BLaER1 (cell line): ENCODE data around the gene NLK.
"Not testable (repeated sequence)": the region's sequence is repeated elsewhere in the genome, so short reads cannot be mapped to it uniquely, and the experiment has no call there.

ENCODE experiments used
- H3K27ac ChIP-seq: shearing (Covaris generic); formaldehyde crosslinking; 2 replicates; pipeline ENCODE4 v1.8.1; 2022
- H3K27me3 ChIP-seq: shearing (Covaris generic); formaldehyde crosslinking; 2 replicates; pipeline ENCODE4 v1.8.1; 2022
- H3K36me3 ChIP-seq: shearing (Covaris generic); formaldehyde crosslinking; 2 replicates; pipeline ENCODE4 v1.8.1; 2022
- H3K4me1 ChIP-seq: shearing (Covaris generic); formaldehyde crosslinking; 2 replicates; pipeline ENCODE4 v1.8.1; 2022
- H3K4me2 ChIP-seq: shearing (Covaris generic); formaldehyde crosslinking; 2 replicates; pipeline ENCODE4 v1.8.1; 2022
- H3K4me3 ChIP-seq: shearing (Covaris generic); formaldehyde crosslinking; 2 replicates; pipeline ENCODE4 v1.8.1; 2022
- H3K9ac ChIP-seq: shearing (Covaris generic); formaldehyde crosslinking; 2 replicates; pipeline ENCODE4 v1.8.1; 2022
- H3K9me3 ChIP-seq: shearing (Covaris generic); formaldehyde crosslinking; 2 replicates; pipeline ENCODE4 v1.8.1; 2022
- H4K20me1 ChIP-seq: shearing (Covaris generic); formaldehyde crosslinking; 2 replicates; pipeline ENCODE4 v1.8.1; 2022
- Cebpa-rat ChIP-seq: shearing (Covaris generic); IDR thresholded peaks from 2 replicates; pipeline ENCODE4 v1.8.1; 2022

NLK gene

DNA sequence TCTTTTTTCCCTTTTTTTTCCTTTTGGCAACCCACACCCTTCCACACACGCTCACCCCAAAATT lies at the start of gene NLK:
TSS of gene NLK (plus strand) at position 21 of the 64 bp plus-strand sequence. CDS start 197 bp downstream, outside the sequence.
- Histone ChIP-seq H3K27ac (peak within 1 kb of the TSS; percentile 85), H3K4me2 (peak within 1 kb of the TSS; percentile 88), H3K9ac (peak within 1 kb of the TSS; percentile 89), H3K9me3 (no peaks in the 10 kb centered on the region), H3K36me3 (no peaks in the 10 kb centered on the region), H3K4me1 (peaks cover 53% of the 10 kb centered on the region), H3K27me3 (no peaks in the 10 kb centered on the region), H4K20me1 (peaks cover 32% of the 10 kb centered on the region), H3K4me3 (peak within 1 kb of the TSS; percentile 82)
- TF ChIP-seq Cebpa-rat, result no peak

DNA sequence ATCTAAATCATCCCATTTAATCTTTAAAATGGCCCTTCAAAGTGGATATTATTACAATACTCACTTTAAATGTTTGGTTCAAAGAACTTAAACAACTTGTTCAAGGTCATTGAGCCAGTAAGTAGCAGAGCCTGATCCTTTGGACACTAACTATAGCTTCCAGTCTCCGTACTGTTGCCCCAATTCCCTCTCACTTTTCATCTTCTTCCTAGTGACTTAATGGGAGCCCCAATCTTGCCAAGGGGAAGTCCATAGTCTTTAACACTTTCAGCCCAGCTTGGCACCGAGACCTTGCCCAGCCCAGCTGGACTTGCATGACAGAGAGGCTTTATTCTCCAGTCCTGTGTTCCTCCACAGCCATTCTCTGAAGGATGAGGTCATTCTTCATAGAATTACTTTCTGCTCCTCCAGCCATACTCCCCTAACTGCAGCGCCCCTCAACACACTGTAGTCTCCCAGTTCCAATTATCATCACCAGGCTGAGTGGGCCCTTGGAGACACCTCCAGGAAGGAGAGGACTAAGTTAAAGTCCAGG lies 49.2 kb upstream of the NLK start:
- Histone ChIP-seq H3K9me3 (no peaks in the 10 kb centered on the region), H3K27me3 (no peaks in the 10 kb centered on the region), H3K27ac (no peak overlapping the region), H3K4me1 (no peaks in the 10 kb centered on the region), H3K36me3 (no peaks in the 10 kb centered on the region), H3K9ac (no peak overlapping the region), H4K20me1 (no peaks in the 10 kb centered on the region), H3K4me2 (no peak overlapping the region), H3K4me3 (no peak overlapping the region)
- TF ChIP-seq Cebpa-rat, result no peak

DNA sequence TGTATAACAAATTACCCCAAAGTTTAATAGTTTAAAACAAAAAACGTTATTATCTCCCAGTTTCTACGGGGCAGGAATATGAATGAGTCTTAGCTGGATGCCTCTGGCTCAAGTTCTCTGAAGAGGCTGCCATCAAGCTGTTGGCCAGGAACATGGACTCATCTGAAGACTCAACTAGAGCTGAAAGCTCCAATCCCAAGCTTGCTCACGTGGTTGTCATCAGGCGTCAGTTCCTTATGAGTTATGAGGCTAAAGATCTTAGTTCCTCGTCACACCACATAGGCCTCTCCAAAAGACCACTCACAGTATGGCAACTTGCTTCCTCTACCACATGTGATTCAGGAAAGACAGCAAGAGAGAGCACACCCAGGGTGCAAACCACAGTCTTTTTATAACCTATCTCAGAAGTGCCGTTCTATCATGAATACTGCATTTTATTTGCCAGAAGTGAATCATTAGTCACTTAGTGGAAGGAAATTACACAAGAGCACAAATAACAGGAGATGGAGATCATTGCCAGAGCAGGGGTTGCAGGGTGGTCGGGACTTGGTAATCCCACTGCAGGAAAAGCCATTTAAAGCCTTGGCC lies 48.7 kb upstream of the NLK start:
- Histone ChIP-seq H3K4me1 (no peaks in the 10 kb centered on the region), H3K27ac (no peak overlapping the region), H3K27me3 (no peaks in the 10 kb centered on the region), H3K9me3 (no peaks in the 10 kb centered on the region), H3K36me3 (no peaks in the 10 kb centered on the region), H3K9ac (no peak overlapping the region), H3K4me3 (no peak overlapping the region), H3K4me2 (no peak overlapping the region), H4K20me1 (no peaks in the 10 kb centered on the region)
- no peak for TF ChIP-seq Cebpa-rat

DNA sequence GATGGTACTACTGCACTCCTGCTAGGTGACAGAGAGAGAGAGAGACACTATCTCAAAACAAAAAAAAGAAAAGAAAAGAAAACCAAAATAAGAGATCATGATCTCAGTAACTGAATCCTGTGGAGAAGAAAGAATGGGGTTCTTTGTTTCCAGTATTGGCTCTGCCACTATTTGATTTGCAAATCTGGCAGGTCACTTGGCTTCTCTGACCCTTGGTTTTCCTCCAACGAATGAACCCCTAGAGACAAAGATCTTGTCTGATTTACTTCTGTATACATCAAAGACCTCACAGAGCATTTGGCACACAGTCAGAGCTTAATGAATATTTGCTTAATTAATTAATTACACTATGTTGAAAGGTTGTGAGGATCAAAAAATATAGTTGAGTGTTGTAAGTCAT lies 47.9 kb upstream of the NLK start:
- no peak overlapping the region for H3K27ac ChIP-seq
- no peak overlapping the region for H3K4me2 ChIP-seq
- no peak for TF ChIP-seq Cebpa-rat

DNA sequence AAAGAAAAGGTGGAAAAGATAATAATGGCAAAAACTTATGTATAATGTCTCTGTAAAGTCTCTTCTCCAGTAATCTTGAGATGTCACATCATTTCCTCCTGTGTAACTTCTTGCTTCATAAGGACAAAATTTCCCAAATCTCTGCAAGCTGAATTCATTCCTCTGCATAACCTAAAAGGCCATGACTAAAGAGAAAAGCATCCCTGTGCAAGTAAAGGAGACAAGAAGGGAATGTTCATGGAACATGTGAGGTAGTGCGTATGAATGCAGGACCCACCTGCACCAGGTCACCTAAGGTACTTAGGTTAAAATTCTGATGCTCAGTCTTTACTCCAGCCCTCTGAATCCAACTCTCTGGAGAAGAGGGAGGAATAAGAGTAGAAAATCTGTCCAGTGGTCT lies 46.9 kb upstream of the NLK start:
- Histone ChIP-seq H3K4me2 (no peak overlapping the region), H3K9me3 (no peaks in the 10 kb centered on the region), H3K4me3 (no peak overlapping the region), H4K20me1 (no peaks in the 10 kb centered on the region), H3K36me3 (no peaks in the 10 kb centered on the region), H3K9ac (no peak overlapping the region), H3K27ac (no peak overlapping the region), H3K4me1 (no peaks in the 10 kb centered on the region), H3K27me3 (no peaks in the 10 kb centered on the region)
- TF ChIP-seq Cebpa-rat, result no peak

More for the DNA sequence above, 47.9 kb upstream of the NLK start:
- H4K20me1 ChIP-seq, result no peaks in the 10 kb centered on the region
- H3K9ac ChIP-seq, result no peak overlapping the region
- no peaks in the 10 kb centered on the region for H3K27me3 ChIP-seq
- no peaks in the 10 kb centered on the region for H3K4me1 ChIP-seq
- no peaks in the 10 kb centered on the region for H3K36me3 ChIP-seq
- no peak overlapping the region for H3K4me3 ChIP-seq
- no peaks in the 10 kb centered on the region for H3K9me3 ChIP-seq

DNA sequence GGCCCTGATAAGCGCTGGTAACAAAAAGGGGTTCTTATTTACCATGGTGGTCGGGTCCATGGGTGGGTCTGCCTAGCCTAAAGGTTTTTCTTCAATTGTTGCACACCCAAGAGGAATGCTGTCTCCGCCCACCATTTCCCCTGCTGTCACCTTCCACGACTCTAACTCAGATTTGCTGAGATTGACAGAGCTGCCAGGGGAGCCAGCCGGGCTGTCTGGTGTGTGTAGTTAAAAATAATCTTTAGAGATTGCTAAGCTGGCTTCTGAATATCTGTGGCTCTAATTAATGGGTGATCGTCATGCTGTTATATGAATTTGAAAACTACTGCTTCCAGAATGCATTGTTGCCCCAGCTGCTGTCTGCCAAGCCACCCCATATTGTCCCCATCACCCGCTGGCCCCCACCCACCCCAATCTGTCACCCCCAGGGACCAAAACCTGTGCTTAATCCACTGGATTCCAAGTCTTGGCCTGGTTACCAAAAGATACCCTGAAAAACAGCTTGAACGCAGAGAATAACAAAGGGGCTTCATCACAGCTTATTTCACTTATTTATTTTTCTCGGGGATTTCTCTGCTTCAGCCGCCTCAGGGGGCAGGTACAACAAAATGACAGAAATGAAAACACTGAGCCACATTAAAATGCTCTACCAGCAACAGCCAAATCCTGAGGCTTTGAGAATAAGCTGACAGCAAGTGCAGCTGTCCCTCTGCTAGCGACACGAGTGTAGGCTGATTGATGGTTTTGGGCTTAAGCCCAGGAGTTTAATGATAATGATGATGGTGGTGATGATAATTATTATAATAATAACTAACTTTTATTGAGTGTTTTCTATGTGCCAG lies 46.1 kb upstream of the NLK start:
- Histone ChIP-seq H3K4me1 (no peaks in the 10 kb centered on the region), H3K4me2 (no peak overlapping the region)

DNA sequence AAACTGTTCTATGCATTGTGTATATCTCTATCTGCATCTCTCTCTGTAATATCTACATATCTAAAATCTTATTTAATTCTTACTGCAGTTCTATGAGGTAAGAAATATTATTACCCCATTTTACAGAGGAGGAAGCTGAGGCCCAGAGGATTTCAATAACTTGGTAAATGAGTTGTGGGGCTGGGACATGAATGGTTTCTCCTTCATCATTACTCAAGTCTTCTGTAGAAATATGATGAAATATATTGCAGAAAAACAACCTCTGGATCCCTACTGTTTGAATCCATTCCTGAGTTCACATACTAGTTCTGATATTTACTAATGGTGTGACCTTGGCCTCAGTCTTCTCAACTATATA lies 45.5 kb upstream of the NLK start:
- no peak overlapping the region for H3K4me3 ChIP-seq
- H3K36me3 ChIP-seq, result no peaks in the 10 kb centered on the region
- no peak overlapping the region for H3K27ac ChIP-seq
- no peak overlapping the region for H3K9ac ChIP-seq
- H3K27me3 ChIP-seq, result no peaks in the 10 kb centered on the region
- no peak overlapping the region for H3K4me2 ChIP-seq
- no peak for TF ChIP-seq Cebpa-rat
- H3K4me1 ChIP-seq, result no peaks in the 10 kb centered on the region
- H3K9me3 ChIP-seq, result no peaks in the 10 kb centered on the region
- no peaks in the 10 kb centered on the region for H4K20me1 ChIP-seq

More for the DNA sequence above, 46.1 kb upstream of the NLK start:
- Histone ChIP-seq H3K36me3 (no peaks in the 10 kb centered on the region), H3K27me3 (no peaks in the 10 kb centered on the region), H3K9ac (no peak overlapping the region), H3K4me3 (no peak overlapping the region), H3K27ac (no peak overlapping the region), H3K9me3 (no peaks in the 10 kb centered on the region), H4K20me1 (no peaks in the 10 kb centered on the region)
- TF ChIP-seq Cebpa-rat, result no peak

DNA sequence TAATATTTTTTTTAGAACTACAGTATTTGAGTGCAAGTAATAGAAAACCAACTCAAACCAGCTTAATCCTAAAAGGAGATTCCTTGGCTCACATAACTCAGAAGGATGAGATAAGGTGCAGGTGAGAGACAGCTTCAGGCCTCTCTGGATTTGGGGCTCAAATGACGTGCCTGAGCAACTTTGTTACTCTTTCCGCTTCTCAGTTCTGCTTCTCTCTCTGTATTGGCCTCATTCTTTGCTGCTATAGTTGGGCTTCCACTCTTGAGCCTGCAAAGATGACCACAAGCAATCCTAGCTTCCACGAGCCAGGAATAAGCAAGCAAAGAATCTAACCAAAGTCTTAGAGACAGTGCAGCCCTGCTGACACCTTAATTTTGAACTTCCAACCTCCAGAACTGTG lies 45.0 kb upstream of the NLK start:
- Histone ChIP-seq H3K27me3 (no peaks in the 10 kb centered on the region), H3K9ac (no peak overlapping the region), H4K20me1 (no peaks in the 10 kb centered on the region), H3K9me3 (no peaks in the 10 kb centered on the region), H3K27ac (no peak overlapping the region), H3K36me3 (no peaks in the 10 kb centered on the region), H3K4me3 (no peak overlapping the region), H3K4me2 (no peak overlapping the region), H3K4me1 (no peaks in the 10 kb centered on the region)
- no peak for TF ChIP-seq Cebpa-rat

DNA sequence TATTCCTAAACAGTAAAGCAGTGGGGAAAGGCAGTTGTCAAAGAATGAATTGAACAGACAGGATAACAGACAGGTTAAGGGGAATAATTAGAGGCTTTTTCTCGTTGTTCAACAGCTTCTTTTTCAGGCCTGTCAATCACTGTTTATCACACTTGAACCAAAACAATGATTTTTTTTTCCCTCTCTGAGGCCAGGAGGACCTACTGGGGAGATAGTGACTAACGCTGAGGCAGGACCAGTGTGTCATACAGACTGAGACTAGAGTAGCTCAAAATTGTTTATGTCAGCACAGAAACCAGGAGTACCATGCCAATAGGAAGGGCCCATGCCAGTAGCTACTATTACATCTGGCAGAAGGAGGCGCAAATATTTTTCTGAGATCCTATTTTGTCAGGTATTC lies 41.3 kb upstream of the NLK start:
- TF ChIP-seq Cebpa-rat, result no peak
- Histone ChIP-seq H4K20me1 (no peaks in the 10 kb centered on the region), H3K4me1 (no peaks in the 10 kb centered on the region), H3K9me3 (no peaks in the 10 kb centered on the region), H3K27ac (no peak overlapping the region), H3K4me3 (no peak overlapping the region), H3K9ac (no peak overlapping the region), H3K36me3 (no peaks in the 10 kb centered on the region), H3K27me3 (no peaks in the 10 kb centered on the region), H3K4me2 (no peak overlapping the region)

DNA sequence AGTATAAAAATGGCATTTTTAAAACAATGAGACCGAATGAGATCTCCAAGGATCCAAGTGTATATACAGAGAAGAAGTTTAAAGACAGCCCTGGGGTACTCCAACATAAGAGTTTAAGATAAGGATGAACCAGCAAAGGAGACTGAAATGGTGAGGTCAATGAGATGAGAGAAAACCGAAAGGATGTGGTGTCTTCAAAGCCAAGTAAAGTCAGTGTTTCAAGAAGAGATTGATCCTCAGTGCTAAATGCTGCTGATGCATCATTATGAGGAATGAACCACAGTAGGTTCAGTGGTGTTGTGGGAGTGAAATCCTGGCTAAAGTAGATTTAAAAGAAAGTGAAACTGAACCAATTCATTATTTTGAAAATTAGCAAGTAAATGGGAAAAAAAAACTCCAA lies 38.1 kb upstream of the NLK start:
- TF ChIP-seq Cebpa-rat, result no peak
- Histone ChIP-seq H3K9me3 (no peaks in the 10 kb centered on the region), H3K27ac (no peak overlapping the region), H4K20me1 (no peaks in the 10 kb centered on the region), H3K4me2 (no peak overlapping the region), H3K4me1 (no peaks in the 10 kb centered on the region), H3K9ac (no peak overlapping the region), H3K27me3 (no peaks in the 10 kb centered on the region), H3K4me3 (no peak overlapping the region), H3K36me3 (no peaks in the 10 kb centered on the region)

DNA sequence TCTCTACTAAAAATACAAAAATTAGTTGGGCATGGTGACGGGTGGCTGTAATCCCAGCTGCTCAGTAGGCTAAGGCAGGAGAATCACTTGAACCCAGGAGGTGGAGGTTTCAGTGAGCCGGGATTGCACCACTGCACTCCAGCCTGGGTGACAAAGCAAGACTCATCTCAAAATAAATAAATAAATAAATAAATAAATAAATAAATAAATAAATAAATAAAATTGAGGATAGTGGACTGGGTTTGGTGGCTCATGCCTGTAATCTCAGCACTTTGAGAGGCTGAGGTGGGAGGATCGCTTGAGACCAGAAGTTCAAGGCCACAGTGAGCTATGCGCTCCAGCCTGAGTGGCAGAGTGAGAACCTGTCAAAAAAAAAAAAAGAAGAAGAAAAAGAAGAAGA lies 34.6 kb upstream of the NLK start:
- not testable (repeated sequence) for H3K27me3 ChIP-seq, H3K36me3 ChIP-seq, H3K27ac ChIP-seq, H4K20me1 ChIP-seq, H3K4me3 ChIP-seq, H3K9ac ChIP-seq, H3K4me2 ChIP-seq, H3K4me1 ChIP-seq, H3K9me3 ChIP-seq
